ENCODE measurements around the gene FXYD6. TPM values are rescaled to one million over a fixed set of nuclear protein-coding genes. Genes with fewer than 3 reads are reported as not detected.

The FXYD6 gene
- total and polyA plus RNA-seq, 3 experiments from 2014 or later, result 0.11 TPM; not detected in 2

GRCh38 chr11:117909611-117910382 is 33.3 kb upstream of the FXYD6 start:
- Histone ChIP-seq H3K4me3 (ENCODE audit: low read length) (no peak overlapping the region), H3K4me1 (ENCODE audit: insufficient read depth, low read length) (no peaks in the 10 kb centered on the region), H3K27me3 (ENCODE audit: insufficient read depth, low read length, poor library complexity, severe bottlenecking) (no peaks in the 10 kb centered on the region), H3K9me3 (ENCODE audit: low read length) (no peaks in the 10 kb centered on the region), H3K36me3 (ENCODE audit: insufficient read depth, low read length) (no peaks in the 10 kb centered on the region), H3K27ac (ENCODE audit: low read depth, low read length) (no peak overlapping the region)
- Mint-ChIP-seq H3K27ac (peak overlapping the region in 1 of 8 donors; percentile 75), H3K27me3 (no peaks in the 10 kb centered on the region), H3K4me1 (peaks cover 6 to 11% (median 7%) of the 10 kb centered on the region in 3 donors), H3K36me3 (peaks cover 0 to 6% (median 3%) of the 10 kb centered on the region in 3 donors), H3K4me3 (no peak overlapping the region), H3K9me3 (no peaks in the 10 kb centered on the region)
- CTCF ChIA-PET, result no interaction called here
- POLR2A ChIA-PET, result no interaction called here
- no peak for DNase-seq

GRCh38 chr11:117908959-117909610 is 32.6 kb upstream of the FXYD6 start:
- no peak for DNase-seq
- no peak overlapping the region for H3K4me3 Mint-ChIP-seq
- no peaks in the 10 kb centered on the region for H3K4me1 ChIP-seq (ENCODE audit: insufficient read depth, low read length)
- H3K9me3 Mint-ChIP-seq, result no peaks in the 10 kb centered on the region
- H3K27ac Mint-ChIP-seq, result no peak overlapping the region
- CTCF ChIA-PET, result no interaction called here
- H3K36me3 Mint-ChIP-seq, result peaks cover 0 to 6% (median 2%) of the 10 kb centered on the region in 3 donors
- no peaks in the 10 kb centered on the region for H3K9me3 ChIP-seq (ENCODE audit: low read length)
- no peak overlapping the region for H3K4me3 ChIP-seq (ENCODE audit: low read length)
- H3K27me3 ChIP-seq (ENCODE audit: insufficient read depth, low read length, poor library complexity, severe bottlenecking), result no peaks in the 10 kb centered on the region
- H3K36me3 ChIP-seq (ENCODE audit: insufficient read depth, low read length), result no peaks in the 10 kb centered on the region
- POLR2A ChIA-PET, result no interaction called here
- no peak overlapping the region for H3K27ac ChIP-seq (ENCODE audit: low read depth, low read length)
- no peaks in the 10 kb centered on the region for H3K27me3 Mint-ChIP-seq
- H3K4me1 Mint-ChIP-seq, result peaks cover 6 to 11% (median 7%) of the 10 kb centered on the region in 3 donors

GRCh38 chr11:117908109-117908895 is 31.8 kb upstream of the FXYD6 start:
- Histone ChIP-seq H3K4me3 (ENCODE audit: low read length) (peak overlapping the region; percentile 43), H3K27ac (ENCODE audit: low read depth, low read length) (peak overlapping the region; percentile 72), H3K36me3 (ENCODE audit: insufficient read depth, low read length) (no peaks in the 10 kb centered on the region), H3K27me3 (ENCODE audit: insufficient read depth, low read length, poor library complexity, severe bottlenecking) (no peaks in the 10 kb centered on the region), H3K9me3 (ENCODE audit: low read length) (no peaks in the 10 kb centered on the region), H3K4me1 (ENCODE audit: insufficient read depth, low read length) (no peaks in the 10 kb centered on the region)
- ChIA-PET POLR2A (no interaction called here), CTCF (interaction anchor here (1.1 kb wide), 1 partner anchor 20 kb away, joined by 3 read pairs; the partner anchor contains the start of gene TMPRSS13)
- H3K9me3 Mint-ChIP-seq, result no peaks in the 10 kb centered on the region
- H3K4me1 Mint-ChIP-seq, result peaks cover 6 to 11% (median 7%) of the 10 kb centered on the region in 3 donors
- no peaks in the 10 kb centered on the region for H3K27me3 Mint-ChIP-seq
- H3K36me3 Mint-ChIP-seq, result peaks cover 0 to 6% (median 2%) of the 10 kb centered on the region in 3 donors
- no peak for DNase-seq
- H3K27ac Mint-ChIP-seq, result peak overlapping the region in 1 of 8 donors; percentile 23
- no peak overlapping the region for H3K4me3 Mint-ChIP-seq

GRCh38 chr11:117907276-117908108 is 31.0 kb upstream of the FXYD6 start:
- H3K9me3 ChIP-seq (ENCODE audit: low read length), result no peaks in the 10 kb centered on the region
- peak overlapping the region; percentile 43 for H3K4me3 ChIP-seq (ENCODE audit: low read length)
- H3K27ac ChIP-seq (ENCODE audit: low read depth, low read length), result peak overlapping the region; percentile 72
- peak; percentile 11 to 67 (median 37) for DNase-seq
- Mint-ChIP-seq H3K27ac (peak overlapping the region in 2 of 8 donors; percentile 23 to 75), H3K4me1 (peaks cover 6 to 11% (median 7%) of the 10 kb centered on the region in 3 donors), H3K36me3 (peaks cover 0 to 5% (median 2%) of the 10 kb centered on the region in 3 donors), H3K27me3 (no peaks in the 10 kb centered on the region), H3K4me3 (no peak overlapping the region), H3K9me3 (no peaks in the 10 kb centered on the region)
- H3K4me1 ChIP-seq (ENCODE audit: insufficient read depth, low read length), result no peaks in the 10 kb centered on the region
- no peaks in the 10 kb centered on the region for H3K27me3 ChIP-seq (ENCODE audit: insufficient read depth, low read length, poor library complexity, severe bottlenecking)
- H3K36me3 ChIP-seq (ENCODE audit: insufficient read depth, low read length), result no peaks in the 10 kb centered on the region
- POLR2A ChIA-PET, result no interaction called here
- CTCF ChIA-PET, result interaction anchor here (1.1 kb wide), 1 partner anchor 21 kb away, joined by 3 read pairs; the partner anchor contains the start of gene TMPRSS13

GRCh38 chr11:117906710-117907109 is 30.3 kb upstream of the FXYD6 start:
- peaks cover 6 to 11% (median 7%) of the 10 kb centered on the region in 3 donors for H3K4me1 Mint-ChIP-seq
- ChIA-PET CTCF (interaction anchor here (2.1 kb wide), 1 partner anchor 40 kb away, joined by 6 read pairs; no protein-coding TSS in a partner anchor), POLR2A (interaction anchor here (0.6 kb wide), 1 partner anchor 511 kb away, joined by 3 read pairs; no protein-coding TSS in a partner anchor)
- Histone ChIP-seq H3K9me3 (ENCODE audit: low read length) (no peaks in the 10 kb centered on the region), H3K36me3 (ENCODE audit: insufficient read depth, low read length) (no peaks in the 10 kb centered on the region), H3K27me3 (ENCODE audit: insufficient read depth, low read length, poor library complexity, severe bottlenecking) (no peaks in the 10 kb centered on the region), H3K27ac (ENCODE audit: low read depth, low read length) (no peak overlapping the region), H3K4me1 (ENCODE audit: insufficient read depth, low read length) (no peaks in the 10 kb centered on the region), H3K4me3 (ENCODE audit: low read length) (no peak overlapping the region)
- no peak overlapping the region for H3K27ac Mint-ChIP-seq
- H3K36me3 Mint-ChIP-seq, result peaks cover 0 to 4% (median 2%) of the 10 kb centered on the region in 3 donors
- H3K4me3 Mint-ChIP-seq, result no peak overlapping the region
- DNase-seq, result no peak
- no peaks in the 10 kb centered on the region for H3K27me3 Mint-ChIP-seq
- H3K9me3 Mint-ChIP-seq, result no peaks in the 10 kb centered on the region

- DNase-seq, result no peak
- H3K4me3 ChIP-seq (ENCODE audit: low read length), result no peak overlapping the region
- no peaks in the 10 kb centered on the region for H3K9me3 ChIP-seq (ENCODE audit: low read length)
- CTCF ChIA-PET, result interaction anchor here (2.1 kb wide), 1 partner anchor 40 kb away, joined by 6 read pairs; no protein-coding TSS in a partner anchor
- H3K4me1 Mint-ChIP-seq, result peaks cover 6 to 11% (median 7%) of the 10 kb centered on the region in 3 donors
- H3K4me3 Mint-ChIP-seq, result no peak overlapping the region
- H3K9me3 Mint-ChIP-seq, result no peaks in the 10 kb centered on the region
- H3K27ac Mint-ChIP-seq, result peak overlapping the region in 1 of 8 donors; percentile 66
- no peak overlapping the region for H3K27ac ChIP-seq (ENCODE audit: low read depth, low read length)
- no peaks in the 10 kb centered on the region for H3K36me3 ChIP-seq (ENCODE audit: insufficient read depth, low read length)
- no peaks in the 10 kb centered on the region for H3K27me3 ChIP-seq (ENCODE audit: insufficient read depth, low read length, poor library complexity, severe bottlenecking)
- peaks cover 0 to 4% (median 2%) of the 10 kb centered on the region in 3 donors for H3K36me3 Mint-ChIP-seq
- H3K27me3 Mint-ChIP-seq, result no peaks in the 10 kb centered on the region
- POLR2A ChIA-PET, result no interaction called here
- H3K4me1 ChIP-seq (ENCODE audit: insufficient read depth, low read length), result no peaks in the 10 kb centered on the region
These were observed 29.7 kb upstream of the FXYD6 start for GRCh38 chr11:117906126-117906525.

- Histone ChIP-seq H3K27me3 (ENCODE audit: insufficient read depth, low read length, poor library complexity, severe bottlenecking) (no peaks in the 10 kb centered on the region), H3K36me3 (ENCODE audit: insufficient read depth, low read length) (no peaks in the 10 kb centered on the region), H3K4me3 (ENCODE audit: low read length) (no peak overlapping the region), H3K4me1 (ENCODE audit: insufficient read depth, low read length) (no peaks in the 10 kb centered on the region), H3K27ac (ENCODE audit: low read depth, low read length) (no peak overlapping the region), H3K9me3 (ENCODE audit: low read length) (no peaks in the 10 kb centered on the region)
- no peaks in the 10 kb centered on the region for H3K27me3 Mint-ChIP-seq
- DNase-seq, result no peak
- H3K27ac Mint-ChIP-seq, result peak overlapping the region in 1 of 8 donors; percentile 43
- no peak overlapping the region for H3K4me3 Mint-ChIP-seq
- ChIA-PET POLR2A (no interaction called here), CTCF (interaction anchor here (2.1 kb wide), 1 partner anchor 41 kb away, joined by 6 read pairs; no protein-coding TSS in a partner anchor)
- H3K36me3 Mint-ChIP-seq, result peaks cover 0 to 2% (median 0%) of the 10 kb centered on the region in 3 donors
- no peaks in the 10 kb centered on the region for H3K9me3 Mint-ChIP-seq
- H3K4me1 Mint-ChIP-seq, result peaks cover 6 to 11% (median 7%) of the 10 kb centered on the region in 3 donors
These were observed 29.1 kb upstream of the FXYD6 start for GRCh38 chr11:117905524-117905923.
